Measurements from ENCODE around the gene ARHGEF28.

ARHGEF28 gene

DNA sequence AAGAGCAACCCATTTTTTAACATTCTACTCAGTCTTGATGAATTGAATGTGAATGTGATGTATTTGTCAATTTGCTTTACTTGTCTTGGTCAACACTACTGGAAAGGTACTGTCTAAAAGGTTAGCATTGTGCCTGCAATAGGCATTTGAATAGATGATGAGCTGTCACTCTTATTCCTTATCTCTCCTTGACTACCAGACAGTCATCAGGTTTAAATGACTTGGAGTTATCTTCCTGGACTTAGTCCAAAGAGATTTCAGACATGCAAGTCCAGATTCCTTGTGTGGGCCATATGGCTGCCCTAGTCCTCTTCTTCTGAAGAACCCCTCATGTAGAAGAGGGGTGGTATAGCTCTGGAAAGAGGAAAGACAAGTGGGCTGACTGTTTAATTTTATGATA is 4.8 kb downstream of the ARHGEF28 start:
- TF ChIP-seq, protein P1, sequence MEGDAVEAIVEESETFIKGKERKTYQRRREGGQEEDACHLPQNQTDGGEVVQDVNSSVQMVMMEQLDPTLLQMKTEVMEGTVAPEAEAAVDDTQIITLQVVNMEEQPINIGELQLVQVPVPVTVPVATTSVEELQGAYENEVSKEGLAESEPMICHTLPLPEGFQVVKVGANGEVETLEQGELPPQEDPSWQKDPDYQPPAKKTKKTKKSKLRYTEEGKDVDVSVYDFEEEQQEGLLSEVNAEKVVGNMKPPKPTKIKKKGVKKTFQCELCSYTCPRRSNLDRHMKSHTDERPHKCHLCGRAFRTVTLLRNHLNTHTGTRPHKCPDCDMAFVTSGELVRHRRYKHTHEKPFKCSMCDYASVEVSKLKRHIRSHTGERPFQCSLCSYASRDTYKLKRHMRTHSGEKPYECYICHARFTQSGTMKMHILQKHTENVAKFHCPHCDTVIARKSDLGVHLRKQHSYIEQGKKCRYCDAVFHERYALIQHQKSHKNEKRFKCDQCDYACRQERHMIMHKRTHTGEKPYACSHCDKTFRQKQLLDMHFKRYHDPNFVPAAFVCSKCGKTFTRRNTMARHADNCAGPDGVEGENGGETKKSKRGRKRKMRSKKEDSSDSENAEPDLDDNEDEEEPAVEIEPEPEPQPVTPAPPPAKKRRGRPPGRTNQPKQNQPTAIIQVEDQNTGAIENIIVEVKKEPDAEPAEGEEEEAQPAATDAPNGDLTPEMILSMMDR (IDR thresholded peaks at IDR 0.05; ENCODE audit: low read depth, low read length, missing control alignments) = no peak
- no peak overlapping the region for H3K4me3 ChIP-seq (ENCODE audit: low read depth, low read length)
- no peak for DNase-seq (ENCODE audit: low read depth)

DNA sequence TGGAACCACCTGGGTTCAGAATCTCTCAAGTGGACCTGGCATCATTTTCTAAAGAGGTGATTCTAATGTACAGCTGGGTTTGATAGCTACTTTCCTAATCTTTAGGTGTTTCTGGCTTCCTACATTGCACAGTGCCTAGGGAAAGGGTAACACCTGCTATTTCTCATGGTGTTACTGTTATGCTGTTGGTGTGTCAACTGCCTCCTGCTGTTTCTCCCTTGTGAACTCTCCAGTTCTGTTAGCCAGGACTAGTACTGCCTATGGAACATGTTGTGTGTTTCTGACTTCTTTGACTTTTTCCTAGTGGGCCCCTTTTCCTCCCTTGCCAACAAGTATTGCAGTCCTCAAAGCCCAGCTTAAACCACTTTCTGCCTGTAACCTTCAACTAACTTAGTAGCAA is 5.5 kb downstream of the ARHGEF28 start:
- no peak for DNase-seq (ENCODE audit: low read depth)
- TF ChIP-seq, protein P1 (IDR thresholded peaks at IDR 0.05; ENCODE audit: low read depth, low read length, missing control alignments) = no peak
- H3K4me3 ChIP-seq (ENCODE audit: low read depth, low read length) = no peak overlapping the region

DNA sequence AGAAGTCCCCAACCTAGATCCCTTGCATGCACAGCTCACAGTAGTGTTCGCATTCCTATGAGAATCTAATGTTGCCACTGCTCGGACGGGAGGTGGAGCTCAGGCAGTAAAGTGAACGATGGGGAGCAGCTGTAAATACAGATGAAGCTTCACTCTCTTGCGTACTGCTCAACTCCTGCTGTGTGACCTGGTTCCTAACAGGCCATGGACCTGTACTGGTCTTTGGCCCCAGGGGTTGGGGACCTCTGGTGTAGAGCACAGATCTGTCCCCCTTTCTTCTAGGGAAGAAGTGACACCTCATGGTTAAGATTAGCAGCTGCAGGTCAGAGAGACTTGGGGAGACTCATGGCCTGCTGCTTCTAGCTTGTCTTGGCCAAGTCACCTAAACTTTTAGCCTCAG is 7.1 kb downstream of the ARHGEF28 start:
- no peak for DNase-seq (ENCODE audit: low read depth)
- TF ChIP-seq, protein P1 (IDR thresholded peaks at IDR 0.05; ENCODE audit: low read depth, low read length, missing control alignments) = no peak
- no peak overlapping the region for H3K4me3 ChIP-seq (ENCODE audit: low read depth, low read length)

DNA sequence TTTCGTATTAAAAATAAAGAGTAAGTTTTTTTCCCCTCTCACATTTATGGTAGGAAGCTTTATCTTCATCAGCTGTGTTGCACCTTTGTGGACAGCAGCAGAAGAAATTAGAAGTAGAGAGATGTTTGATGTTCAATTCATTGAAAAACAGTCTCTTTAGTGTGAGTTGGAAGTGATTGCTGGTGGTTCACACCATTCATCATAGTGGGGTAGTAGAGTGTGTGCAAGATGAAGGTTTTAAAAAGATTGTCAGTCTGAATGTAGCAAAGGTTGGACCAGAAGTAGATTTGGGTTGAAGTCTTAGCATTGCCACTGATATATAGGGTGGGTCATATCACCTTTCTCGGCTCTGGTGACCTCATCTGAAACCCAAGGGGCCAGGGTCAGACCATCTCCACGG is 10.4 kb downstream of the ARHGEF28 start:
- TF ChIP-seq, protein P1 (IDR thresholded peaks at IDR 0.05; ENCODE audit: low read depth, low read length, missing control alignments) = no peak
- H3K4me3 ChIP-seq (ENCODE audit: low read depth, low read length) = no peak overlapping the region
- no peak for DNase-seq (ENCODE audit: low read depth)

DNA sequence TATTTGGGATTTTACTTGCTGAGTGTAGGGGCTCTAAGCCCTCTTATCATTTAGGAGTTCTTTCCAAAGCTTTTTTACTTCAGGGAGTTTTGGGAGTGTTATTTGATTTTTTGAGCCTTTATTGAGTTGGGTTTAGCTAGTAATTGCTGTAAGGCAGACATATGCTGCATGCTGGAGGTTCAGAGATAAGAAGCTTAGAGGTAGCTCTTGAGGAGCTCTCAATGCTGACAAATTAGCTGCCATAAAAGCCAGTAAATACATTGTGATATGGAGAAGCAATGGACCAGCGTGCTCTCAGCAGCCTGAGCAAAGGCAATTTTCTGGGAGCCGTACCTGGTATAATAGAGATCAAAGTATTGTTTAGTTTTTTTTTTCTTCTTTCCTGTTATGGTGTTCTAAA is 11.6 kb downstream of the ARHGEF28 start:
- TF ChIP-seq, protein P1 (IDR thresholded peaks at IDR 0.05; ENCODE audit: low read depth, low read length, missing control alignments) = no peak

DNA sequence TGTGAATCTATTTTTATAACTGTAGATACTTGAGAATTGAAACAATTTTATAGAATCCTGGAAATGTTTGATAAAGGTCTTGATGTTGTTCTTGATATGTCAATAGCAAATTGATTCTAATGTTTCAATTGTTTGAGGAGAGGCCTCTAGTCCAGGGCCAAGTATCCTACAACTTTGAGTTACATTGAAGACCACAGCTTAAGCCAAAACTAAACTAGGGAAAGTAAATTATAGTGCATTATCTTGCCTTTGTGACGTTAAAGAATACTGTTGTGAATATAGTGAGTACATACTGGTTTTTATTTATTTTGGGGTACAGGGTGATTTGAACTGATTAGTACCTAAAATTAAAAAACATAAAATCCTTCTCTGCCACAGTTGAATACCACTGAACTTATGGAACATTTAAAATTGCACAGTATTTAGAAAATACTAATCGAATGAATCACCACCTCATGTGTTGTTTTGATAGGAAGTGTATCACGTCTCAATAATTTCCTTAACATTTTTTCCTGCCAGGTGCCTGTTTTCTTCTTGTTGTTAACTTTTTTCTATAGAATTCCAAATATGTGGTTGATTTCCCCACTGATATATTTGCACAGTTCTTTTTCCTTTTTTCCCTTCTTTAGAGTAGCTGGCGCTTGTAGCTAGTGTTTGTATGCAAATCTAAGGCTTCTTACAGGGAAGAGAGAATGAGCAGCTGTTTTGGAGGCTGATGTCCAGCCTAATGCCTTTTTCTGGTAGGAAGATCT is 12.5 kb downstream of the ARHGEF28 start:
- TF ChIP-seq, protein P1 (IDR thresholded peaks at IDR 0.05; ENCODE audit: low read depth, low read length, missing control alignments) = no peak
- H3K4me3 ChIP-seq (ENCODE audit: low read depth, low read length) = no peak overlapping the region
- no peak for DNase-seq (ENCODE audit: low read depth)

More for the DNA sequence above, 11.6 kb downstream of the ARHGEF28 start:
- H3K4me3 ChIP-seq (ENCODE audit: low read depth, low read length) = no peak overlapping the region
- DNase-seq (ENCODE audit: low read depth) = no peak

DNA sequence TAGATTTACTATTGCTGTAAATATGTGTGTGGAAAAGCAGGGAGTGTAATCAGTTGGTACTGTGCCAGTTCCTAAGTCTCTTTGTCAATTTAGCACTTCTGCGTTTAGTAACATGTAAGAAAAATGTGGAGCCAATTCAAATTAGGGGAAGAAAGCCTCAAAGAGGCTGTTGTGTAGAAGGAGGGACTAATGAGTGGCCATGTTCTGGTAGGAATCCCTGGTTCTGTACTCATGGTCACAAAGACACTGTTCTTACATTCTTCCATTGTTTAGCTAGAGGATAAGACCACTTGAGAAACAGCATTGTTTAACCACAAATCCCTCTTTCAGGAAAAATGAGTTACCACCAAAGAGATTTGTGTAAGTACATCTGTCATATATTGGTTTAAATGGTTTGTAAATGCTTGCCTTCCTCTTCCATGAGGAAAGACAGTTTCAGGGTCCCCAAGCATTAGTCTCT is 14.9 kb downstream of the ARHGEF28 start:
- DNase-seq (ENCODE audit: low read depth) = no peak
- TF ChIP-seq, protein P1 (IDR thresholded peaks at IDR 0.05; ENCODE audit: low read depth, low read length, missing control alignments) = no peak
- H3K4me3 ChIP-seq (ENCODE audit: low read depth, low read length) = no peak overlapping the region

Data from GM12864 (cell line).